CD4-positive, alpha-beta T cell treated with Interleukin-6 at 100 ng/mL for 8 hours (primary cell): ENCODE measurements around the gene SNX3.

ENCODE experiments used
- DNase-seq: peaks from one replicate; pipeline ENCODE4 v3.0.0-alpha.2; 2020; ENCODE audit warnings: mixed read lengths, low spot score

SNX3 gene

DNA sequence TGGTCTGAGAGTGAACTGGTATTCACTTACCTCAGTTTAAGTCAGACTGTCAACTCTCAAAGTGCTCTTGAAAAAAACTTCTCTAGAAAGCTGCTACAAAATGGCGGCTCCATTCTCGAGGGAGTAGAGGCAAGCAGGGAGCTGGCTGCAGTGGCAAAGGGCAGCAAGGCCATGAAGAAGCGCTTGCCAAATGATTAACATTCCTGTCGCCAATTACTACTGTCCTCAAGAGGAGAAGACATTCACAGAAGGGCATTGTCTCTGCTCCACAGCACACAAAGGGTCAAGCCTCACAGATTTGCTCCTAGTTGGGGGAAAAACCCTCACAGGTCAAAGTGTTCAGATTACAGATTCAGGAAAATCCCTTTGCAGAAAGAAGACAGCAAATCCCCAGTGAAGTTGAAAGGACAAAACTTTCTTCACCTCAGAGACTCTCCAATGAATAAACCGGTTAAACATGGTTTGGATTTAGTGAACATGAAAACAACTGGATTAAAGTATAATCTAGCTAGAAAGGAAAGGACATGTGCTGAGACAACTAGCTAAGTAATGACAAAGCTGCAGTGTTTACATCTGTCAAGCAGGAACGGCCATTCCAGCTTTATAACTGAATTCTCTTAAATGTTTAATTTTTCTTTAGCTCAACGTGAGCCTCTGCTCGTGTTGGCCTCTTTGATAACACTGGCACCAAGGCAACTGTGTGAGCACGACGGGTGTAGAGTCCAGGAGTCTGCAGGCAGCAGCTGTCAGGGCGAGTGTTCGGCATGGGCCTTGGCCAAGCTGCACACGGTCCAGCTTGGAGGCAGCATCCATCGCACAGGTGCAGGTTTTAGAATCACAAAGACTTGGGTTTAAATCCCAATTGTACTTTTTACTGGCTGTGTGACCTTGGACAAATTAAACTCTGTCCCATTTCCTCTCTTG is 57.4 kb downstream of the SNX3 start:
- no peak for DNase-seq

DNA sequence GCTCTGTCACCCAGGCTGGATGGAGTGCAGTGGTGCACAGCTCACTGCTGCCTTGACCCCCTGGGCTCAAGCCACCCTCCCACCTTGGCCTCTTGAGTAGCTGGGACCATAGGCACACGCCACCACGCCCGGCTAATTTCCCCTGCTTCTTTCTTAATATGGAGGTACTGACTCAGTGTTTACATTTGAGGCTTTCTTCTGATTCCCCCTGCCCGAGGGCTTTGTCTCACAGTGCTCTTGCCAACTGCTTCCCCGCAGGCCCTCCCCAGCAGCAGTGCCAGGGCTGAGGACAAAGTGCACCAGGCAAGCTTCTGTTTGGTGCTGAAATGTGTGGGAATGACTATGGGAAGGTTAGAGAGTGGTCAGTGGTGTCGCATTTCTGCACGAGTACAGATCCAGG is 60.2 kb downstream of the SNX3 start:
- no peak for DNase-seq

DNA sequence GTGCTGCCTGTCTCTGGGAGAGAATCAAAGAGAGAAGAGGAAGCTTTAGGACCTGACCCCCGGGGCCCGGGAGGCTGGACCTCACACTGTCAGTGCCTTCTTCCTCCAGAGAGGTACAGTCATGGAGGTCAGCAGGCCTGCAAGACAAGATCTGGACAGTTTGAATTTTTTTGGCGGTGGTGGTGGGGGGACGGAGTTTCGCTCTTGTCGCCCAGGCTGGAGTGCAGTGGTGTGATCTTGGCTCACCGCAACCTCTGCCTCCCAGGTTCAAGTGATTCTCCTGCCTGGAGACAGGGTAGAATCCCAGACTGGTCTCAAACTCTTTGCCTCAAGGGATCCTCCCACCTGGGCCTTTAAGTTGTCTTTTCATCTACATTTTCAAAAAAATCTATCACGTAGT is 60.7 kb downstream of the SNX3 start:
- DNase-seq = no peak

DNA sequence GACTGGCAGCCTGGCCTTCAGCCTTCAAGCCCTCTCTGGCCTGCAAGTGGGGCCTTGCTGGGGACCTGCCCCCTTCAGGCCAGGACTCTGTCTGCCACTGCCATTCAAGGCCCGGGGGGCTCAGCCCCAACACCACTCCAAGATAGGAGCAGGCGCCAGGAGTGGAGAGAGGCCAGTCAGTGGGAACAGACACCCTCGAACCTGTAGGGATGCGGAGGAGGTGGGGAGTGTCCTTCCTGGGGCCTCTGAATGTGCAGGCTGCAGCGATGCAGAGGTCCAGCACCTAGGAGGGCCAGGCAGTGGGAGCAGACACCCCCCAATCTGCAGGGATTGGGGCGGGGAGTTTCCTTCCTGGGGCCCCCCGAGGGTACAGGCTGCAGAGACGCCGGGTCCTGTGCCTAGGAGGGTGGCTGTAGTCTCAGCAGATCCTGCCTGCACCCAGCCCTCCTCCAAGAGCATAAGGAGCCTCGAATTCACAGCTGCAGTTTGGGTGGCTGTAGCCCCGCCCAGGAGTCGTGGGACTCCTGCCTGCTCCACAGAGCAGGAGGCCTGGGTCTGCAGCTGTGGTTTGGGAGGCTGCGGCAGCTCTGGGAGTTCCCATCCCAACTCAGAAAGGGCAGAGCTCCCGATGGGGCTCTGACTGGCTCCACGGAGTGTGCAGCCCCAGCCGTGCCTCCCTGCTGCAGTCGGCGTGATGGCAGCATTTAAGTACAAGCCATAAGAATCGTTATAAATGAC is 61.9 kb downstream of the SNX3 start:
- no peak for DNase-seq

DNA sequence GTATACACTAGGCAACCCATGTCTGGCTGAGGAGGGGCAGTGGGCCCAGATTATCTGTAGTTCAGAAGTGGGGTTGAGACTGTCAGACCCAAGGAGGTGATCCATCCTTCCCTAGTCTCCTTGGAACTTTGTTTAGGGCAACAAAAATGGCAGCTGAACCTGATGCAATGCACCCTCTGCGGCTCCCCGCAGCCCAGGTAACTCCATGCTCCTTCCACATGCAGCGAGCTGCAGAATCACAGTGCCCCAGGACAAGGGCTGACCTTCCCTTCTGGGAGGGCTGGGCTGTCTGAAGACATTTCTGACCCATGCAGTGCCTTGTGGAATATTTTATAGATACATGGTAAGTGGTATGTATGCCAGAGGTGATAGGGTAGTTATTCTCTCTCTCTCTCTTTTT is 65.6 kb downstream of the SNX3 start:
- no peak for DNase-seq

DNA sequence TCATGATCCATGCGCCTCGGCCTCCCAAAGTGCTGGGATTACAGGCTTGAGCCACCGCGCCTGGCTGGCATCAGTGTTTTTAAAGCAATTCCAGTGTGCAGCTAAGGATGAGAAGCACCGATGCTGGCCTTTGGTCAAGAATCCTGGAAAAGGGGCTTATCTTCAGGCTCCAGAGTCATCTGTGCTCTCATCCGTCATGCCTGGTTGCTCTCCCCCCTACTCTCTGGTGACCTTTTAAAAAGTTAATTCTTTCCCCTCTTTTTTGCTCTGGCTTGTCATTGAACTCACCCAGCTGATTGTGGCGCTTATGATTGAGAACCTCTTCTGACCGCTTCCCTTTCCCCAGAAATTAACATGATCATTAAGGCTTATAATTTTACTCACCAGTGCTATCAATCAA is 66.3 kb downstream of the SNX3 start:
- DNase-seq = no peak

DNA sequence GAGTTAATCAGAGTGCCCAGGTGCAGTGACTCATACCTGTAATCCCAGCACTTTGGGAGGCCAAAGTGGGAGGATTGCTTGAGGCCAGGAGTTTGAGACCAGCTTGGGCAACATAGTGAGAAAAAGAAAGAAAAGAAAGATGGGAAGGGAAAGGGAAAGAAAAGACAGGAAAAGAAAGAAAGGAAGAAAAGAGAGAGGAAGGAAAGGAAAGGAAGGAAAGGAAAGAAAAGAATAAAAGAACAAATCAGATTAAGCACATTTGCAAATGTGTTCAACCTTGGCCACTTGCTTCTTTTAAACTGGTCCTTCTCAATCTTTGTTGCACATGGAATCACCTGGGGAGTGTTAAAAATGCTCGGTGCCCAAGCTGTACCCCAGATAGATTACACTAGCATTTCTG is 67.0 kb downstream of the SNX3 start:
- no peak for DNase-seq

DNA sequence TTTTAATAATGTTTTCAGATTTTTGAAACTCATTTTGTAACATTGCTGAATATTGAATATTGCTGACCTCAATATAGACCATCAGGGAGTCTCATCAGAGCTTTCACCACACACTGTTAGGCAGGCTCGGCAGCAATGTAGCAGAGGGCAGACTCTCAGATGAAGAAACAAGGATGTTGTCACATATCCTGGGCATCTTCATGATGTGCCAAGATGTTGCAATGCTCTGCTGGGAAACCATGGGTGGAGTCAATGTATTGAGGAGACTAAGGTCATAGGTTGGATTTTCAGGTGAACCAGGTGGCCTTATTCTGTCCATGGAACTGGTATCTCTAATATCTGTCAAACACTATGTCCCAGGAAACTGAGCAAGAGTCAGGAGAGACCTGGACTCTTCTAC is 67.7 kb downstream of the SNX3 start:
- DNase-seq = no peak

DNA sequence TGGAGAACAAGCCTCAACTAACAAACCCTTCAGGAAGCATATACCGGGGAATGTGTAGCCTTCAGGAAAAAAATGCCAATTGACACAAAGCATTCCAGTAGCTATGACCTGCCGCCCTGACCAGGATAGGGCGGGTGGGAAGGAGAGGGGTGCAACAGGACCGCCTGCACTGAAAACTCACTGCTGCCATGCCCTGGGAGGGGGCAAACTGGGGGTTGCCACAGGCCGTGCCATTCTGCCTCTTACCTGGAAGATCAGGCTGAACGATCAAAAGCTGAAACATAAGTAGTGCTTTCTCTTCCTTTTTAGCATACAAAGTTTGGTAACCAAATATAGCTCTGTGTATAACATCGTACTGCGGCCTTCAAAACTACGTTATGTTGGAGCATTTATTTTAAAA is 73.3 kb downstream of the SNX3 start:
- DNase-seq = no peak

DNA sequence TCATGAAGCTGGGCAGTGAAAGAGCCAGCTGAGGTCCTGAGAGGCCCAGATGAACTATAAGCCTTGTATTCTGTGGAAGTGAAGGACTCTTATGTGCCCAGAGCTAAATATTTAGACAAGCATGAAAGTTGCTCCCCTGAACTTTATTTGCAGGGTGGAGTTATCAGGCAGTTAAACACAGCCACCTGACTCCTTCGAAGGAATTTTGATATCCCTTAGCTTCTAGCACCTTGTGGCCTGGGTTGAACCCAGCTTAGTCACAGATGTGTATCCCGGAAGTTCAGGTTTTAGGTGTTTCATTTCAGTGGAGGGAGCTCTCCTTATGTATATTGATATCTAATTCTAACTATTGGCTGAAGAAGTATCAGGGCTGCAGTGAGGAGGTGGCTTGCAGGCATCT is 74.6 kb downstream of the SNX3 start:
- DNase-seq = no peak

DNA sequence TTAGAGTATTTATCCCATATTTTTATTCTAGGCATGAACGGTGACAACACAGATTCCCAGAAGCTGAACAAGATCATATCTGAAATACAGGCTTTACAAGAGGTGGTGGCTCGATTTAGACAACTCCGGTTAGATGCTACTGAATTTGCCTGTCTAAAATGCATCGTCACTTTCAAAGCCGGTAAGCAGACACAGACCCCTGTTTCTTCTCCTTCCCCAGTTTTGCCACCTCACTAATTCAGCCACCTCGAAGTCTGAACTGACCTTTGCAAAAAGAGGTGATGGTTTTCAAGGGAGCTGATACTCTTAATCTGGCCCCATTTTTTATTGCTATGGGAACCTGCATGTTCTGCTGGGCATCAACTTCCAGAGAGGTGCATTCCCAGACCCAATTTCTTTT is 80.1 kb downstream of the SNX3 start:
- no peak for DNase-seq

DNA sequence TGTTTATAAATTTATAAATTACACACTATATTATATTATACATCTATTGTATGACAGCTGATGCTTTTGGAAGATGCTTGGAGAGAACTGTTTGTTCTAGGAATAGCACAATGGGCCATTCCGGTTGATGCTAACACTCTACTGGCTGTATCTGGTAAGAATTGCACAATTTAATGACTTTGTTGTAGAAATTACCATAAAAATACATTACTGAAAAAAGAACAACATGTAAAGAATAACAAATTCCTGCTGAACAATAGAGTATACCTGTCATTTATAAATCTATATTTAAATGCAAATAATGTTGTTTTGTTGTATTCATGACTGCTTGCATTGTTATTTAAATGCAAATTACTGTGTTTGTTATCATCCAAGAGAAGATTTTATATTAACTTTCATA is 80.6 kb downstream of the SNX3 start:
- DNase-seq = no peak

DNA sequence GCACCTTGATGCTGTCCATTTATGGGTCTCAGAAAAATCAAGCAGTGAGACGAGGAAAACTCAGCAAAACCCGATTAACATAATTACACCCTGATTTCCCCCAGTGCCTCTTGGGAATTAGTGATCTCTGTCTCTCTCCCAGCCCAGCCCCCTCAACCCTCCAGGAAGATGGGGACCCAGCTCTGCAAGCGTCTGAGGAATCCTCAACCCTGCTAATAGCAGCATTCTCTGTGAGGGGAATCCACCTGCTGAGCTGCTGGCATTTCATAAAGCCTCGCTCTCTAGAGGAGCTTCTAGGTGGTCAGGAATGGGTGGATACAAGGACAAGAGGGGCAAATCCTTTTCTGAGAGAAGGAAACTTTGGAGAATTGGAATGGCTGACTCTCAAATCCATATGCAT is 81.1 kb downstream of the SNX3 start:
- DNase-seq = no peak

DNA sequence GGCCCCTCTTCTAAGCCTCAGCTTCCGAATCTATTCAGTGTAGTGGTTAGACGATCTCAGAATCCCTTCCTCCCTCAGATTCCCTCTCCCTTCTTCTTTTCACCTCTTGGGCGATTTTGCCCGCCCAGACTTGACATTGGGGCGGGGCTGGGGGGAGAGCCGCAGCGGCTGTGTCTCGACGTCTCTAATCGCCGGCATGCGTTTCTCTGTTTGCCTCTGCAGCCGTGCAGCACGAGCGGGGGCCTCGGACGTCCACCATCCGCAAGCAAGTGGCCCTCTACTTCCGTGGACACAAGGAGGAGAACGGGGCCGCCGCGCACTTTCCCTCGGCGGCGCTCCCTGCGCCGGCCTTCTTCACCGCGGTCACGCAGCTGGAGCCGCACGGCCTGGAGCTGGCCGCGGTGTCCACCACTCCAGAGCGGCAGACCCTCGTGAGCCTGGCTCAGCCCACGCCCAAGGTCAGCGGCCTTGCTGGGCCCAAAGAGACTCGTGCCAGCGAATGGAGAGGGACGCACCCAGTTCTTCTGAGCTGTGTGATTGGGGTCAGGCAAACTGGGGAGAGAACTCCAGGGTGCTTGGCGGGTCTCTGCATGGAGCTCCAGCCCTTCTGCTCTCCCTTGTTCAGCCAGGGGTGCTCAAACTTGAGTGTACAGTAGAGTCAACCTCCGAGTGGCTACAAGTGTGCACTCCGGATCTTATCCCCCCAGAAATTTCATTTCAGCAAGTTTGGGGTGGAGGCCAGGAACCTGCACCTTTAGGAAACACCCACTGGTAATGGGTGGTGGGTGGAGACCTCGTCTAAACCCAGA is 84.4 kb downstream of the SNX3 start:
- no peak for DNase-seq

DNA sequence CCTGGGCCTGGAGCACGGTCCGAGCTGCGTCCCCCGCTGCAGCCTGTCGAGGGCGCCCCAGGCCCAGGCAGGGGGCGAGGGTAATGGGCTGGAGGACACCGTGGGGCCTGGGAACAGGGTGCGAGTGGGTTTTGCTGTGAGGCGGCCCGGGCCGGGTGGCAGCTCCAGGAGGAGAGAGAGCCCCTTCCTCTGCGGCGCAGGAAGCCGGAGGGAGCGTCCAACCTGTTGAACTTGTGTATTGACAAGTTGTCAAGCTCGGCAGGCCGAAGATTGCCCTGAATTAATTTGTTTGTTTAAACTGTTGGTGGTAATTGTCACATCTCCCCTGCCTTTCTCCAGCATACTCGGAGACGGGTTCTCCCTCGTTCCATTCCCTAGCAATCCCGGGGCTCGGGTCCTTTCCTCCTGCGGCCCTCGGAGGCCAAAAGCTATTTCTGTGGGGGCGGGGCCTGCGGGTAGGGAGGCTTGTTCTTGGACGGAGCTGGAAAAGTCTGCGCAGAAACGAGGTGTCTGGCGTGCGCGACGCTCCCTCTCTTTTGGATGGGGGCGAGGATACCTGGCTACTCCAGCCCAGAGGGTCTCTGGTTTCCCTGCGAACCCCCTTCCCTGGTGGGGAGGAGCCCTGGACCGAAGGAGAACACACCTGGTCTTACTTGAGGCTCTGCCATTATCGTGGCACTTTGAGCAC is 85.1 kb downstream of the SNX3 start:
- DNase-seq = no peak

DNA sequence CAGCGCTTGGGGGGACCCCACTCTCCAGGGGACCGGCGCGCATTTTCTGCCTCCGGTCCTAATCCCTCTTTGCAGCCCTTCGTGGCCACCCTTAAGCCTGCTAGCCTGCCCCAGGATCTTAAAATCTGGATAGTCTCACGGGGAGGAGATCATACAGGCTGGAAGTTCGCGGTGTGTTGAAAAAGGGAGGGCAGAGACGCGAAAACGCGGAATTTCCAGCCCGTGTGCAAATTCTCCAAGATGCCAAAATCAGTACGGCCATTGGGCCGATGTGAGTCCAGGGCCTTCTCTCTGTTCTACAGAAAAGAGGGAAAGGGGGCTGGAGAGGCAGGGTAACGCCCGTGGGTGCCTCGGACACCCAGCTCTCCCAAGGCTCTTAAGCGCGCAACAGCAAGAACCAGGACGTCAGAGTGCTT is 85.7 kb downstream of the SNX3 start:
- no peak for DNase-seq

DNA sequence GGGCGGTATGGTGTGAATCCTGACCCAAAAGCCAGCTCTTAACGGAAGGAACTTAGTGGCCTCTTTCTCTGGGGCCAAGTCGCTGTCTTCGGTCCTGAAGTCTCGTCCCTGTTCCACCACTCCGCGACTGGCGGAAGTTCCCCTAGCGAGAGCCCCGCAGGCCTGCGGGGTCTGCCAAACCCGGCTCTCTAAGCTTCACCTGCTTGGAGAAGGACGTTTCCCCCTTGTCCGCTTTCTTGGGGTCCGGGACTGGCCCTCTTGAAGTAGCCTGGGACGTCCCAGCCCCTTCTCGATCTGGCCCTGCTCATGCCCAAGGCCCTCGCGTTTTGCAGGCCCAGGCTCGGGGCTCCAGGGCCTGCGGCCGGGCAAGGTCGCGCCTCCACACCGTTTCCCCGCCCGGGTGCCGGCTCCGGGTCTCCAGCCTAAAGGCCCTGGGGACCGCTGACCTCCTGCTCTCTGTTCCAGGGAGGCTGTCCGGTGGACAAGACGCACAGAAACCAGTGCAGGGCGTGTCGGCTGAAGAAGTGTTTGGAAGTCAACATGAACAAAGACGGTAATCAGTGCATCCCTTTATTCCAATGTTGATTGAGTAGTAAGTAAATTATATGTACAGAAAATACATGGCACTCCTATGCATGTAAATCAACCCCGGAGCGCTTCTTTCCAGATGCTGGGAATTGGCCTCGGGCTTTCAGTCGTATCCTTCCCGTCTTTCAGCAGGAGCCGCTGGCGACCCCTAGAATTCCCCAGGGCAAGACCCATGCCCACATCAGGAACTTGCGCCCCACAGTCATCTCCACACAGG is 86.3 kb downstream of the SNX3 start:
- DNase-seq = no peak

DNA sequence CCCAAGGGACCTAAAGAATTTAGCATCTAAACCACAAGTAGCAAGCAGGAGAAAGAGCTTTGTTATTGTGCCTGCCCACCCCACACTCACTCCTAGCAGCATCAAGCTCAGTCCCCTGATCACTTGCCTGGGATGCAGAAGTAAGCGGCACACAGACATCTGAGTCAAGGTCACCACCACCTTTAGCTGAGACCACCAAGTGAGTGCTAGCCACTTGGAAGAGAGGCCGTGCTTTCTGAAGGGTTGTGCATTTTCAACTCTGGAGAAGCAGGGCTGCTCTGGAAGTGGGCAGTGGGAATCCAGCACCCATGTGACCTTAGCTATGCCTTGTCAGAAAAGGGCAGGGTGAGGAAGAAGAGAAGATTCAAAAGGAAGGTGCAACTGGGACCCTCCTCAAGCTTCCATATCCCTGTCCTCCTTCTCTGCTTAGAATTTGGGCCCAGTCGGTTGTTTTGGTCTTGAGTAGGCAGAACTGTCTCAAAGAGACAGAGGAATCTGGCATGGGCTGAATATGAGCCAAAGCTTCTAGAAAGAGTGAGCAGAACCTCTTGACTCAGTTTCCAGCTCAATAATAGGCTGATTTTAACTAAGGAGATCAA is 88.8 kb downstream of the SNX3 start:
- no peak for DNase-seq

DNA sequence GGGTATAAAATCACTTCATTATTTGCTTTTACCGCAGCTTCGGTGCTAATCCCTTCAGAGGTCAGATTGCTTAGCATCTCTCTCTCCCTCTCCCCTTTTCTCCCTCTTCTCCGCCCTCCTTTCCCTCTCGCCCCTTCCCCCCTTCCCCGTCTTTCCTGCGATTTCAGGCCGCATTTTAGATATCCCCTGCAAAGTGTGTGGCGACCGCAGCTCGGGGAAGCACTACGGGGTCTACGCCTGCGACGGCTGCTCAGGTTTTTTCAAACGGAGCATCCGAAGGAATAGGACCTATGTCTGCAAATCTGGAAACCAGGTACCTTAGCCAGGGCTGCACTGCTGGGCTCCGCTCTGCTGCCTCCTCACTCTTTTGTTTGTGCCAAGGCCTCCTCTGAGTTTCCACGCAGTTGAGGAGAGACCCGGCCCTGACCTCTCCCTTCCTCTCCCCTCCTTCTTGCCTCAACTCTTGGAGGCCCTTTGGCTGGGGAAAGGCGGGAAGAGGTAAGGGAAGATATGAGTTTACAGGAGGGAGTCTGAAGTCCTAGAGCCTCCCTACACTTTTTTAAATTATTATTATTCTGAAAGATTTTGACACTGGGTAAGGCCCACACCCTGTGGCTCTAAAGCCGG is 89.4 kb downstream of the SNX3 start:
- no peak for DNase-seq
